ENCODE measurements around the gene ITGAD. TPM values are rescaled to one million over a fixed set of nuclear protein-coding genes. Genes with fewer than 3 reads are reported as not detected.

The ITGAD gene
- total and polyA plus RNA-seq, 2 of the 13 experiments (the other 11 are each of a cell fraction or from before 2014, with no cell fraction given) = not detected

- TF ChIP-seq HOXA9 (CRISPR knock-in tag; IDR thresholded peaks at IDR 0.05; ENCODE audit: borderline replicate concordance) (no peak), ZNF432 (CRISPR knock-in tag; IDR thresholded peaks at IDR 0.05; ENCODE audit: borderline replicate concordance) (no peak), ZNF10 (CRISPR knock-in tag; IDR thresholded peaks at IDR 0.05; ENCODE audit: borderline replicate concordance, low read depth) (no peak), ZXDC (CRISPR knock-in tag; IDR thresholded peaks at IDR 0.05) (no peak), IKZF5 (CRISPR knock-in tag; IDR thresholded peaks at IDR 0.05) (peak; percentile 86), NR2C2 (CRISPR knock-in tag; IDR thresholded peaks at IDR 0.05; ENCODE audit: borderline replicate concordance) (peak; percentile 69), AGO1 (IDR thresholded peaks at IDR 0.05; ENCODE audit: low read depth, low read length, poor library complexity, severe bottlenecking) (peak; percentile 4), ZMYM4 (CRISPR knock-in tag; IDR thresholded peaks at IDR 0.05) (peak; percentile 93), KDM5B (CRISPR knock-in tag; IDR thresholded peaks at IDR 0.05; ENCODE audit: borderline replicate concordance) (peak; percentile 95), ZKSCAN8 (CRISPR knock-in tag; IDR thresholded peaks at IDR 0.05; ENCODE audit: borderline replicate concordance) (peak; percentile 81; the same call in 1 of the 2 replicates), ZNF558 (CRISPR knock-in tag; IDR thresholded peaks at IDR 0.05; ENCODE audit: borderline replicate concordance) (no peak), POGZ (CRISPR knock-in tag; IDR thresholded peaks at IDR 0.05) (peak; percentile 68), ZNF275 (CRISPR knock-in tag; IDR thresholded peaks at IDR 0.05; ENCODE audit: borderline replicate concordance) (peak; percentile 68), ZNF20 (CRISPR knock-in tag; IDR thresholded peaks at IDR 0.05) (no peak), NFYC (CRISPR knock-in tag; IDR thresholded peaks at IDR 0.05) (no peak; the same call in none of the 2 replicates), NR2F1 (CRISPR knock-in tag; IDR thresholded peaks at IDR 0.05) (no peak), DRAP1 (CRISPR knock-in tag; IDR thresholded peaks at IDR 0.05) (peak; percentile 91), DBP (CRISPR knock-in tag; IDR thresholded peaks at IDR 0.05; ENCODE audit: not compliant biosample characterization) (no peak), HMGA1 (CRISPR knock-in tag; conservative IDR thresholded peaks at IDR 0.05) (no peak), ZNF746 (CRISPR knock-in tag; IDR thresholded peaks at IDR 0.05) (no peak), PITX1 (CRISPR knock-in tag; IDR thresholded peaks at IDR 0.05) (peak; percentile 90), XBP1 (CRISPR knock-in tag; IDR thresholded peaks at IDR 0.05) (no peak)
Observed at GRCh38 chr16:31458073-31458843, 65.1 kb downstream of the ITGAD start (continued).

All from HepG2 (cell line).